Chondrocyte (in vitro differentiated cells): ENCODE measurements around the gene GRM1. TPM values are rescaled to one million over a fixed set of nuclear protein-coding genes. Genes with fewer than 3 reads are reported as not detected.

Source experiments
- DNase-seq: peaks from one replicate; pipeline ENCODE4 v3.0.0; 2021; ENCODE audit warnings: mixed read lengths, low spot score
- H3K27ac Mint-ChIP-seq: one replicate; pipeline ENCODE4 v1.8.0; 2021; ENCODE audit warnings: mild to moderate bottlenecking, moderate library complexity, mixed read lengths; ENCODE audit not compliant: unreplicated experiment
- H3K27me3 Mint-ChIP-seq: 2 replicates; pipeline ENCODE4 v1.8.0; 2021; ENCODE audit warnings: low read depth, mixed read lengths
- H3K36me3 Mint-ChIP-seq: 2 replicates; pipeline ENCODE4 v1.8.0; 2021; ENCODE audit warnings: low read depth, mixed read lengths
- H3K4me1 Mint-ChIP-seq: 2 replicates; pipeline ENCODE4 v1.8.0; 2021; ENCODE audit warnings: low read depth, mild to moderate bottlenecking, mixed read lengths
- H3K4me3 Mint-ChIP-seq: one replicate; pipeline ENCODE4 v1.8.0; 2021; ENCODE audit warnings: mild to moderate bottlenecking, moderate library complexity, mixed read lengths; ENCODE audit not compliant: unreplicated experiment
- H3K9me3 Mint-ChIP-seq: 2 replicates; pipeline ENCODE4 v1.8.0; 2021; ENCODE audit warnings: low read depth, mixed read lengths
- CTCF ChIP-seq: fragments of 200-600 bp; sonication (generic); IDR thresholded peaks from 2 replicates; pipeline ENCODE4 v1.5.0; 2021; ENCODE audit warnings: antibody characterized with exemption, mild to moderate bottlenecking, moderate library complexity
- total RNA-seq: library from RNA; stranded (reverse); gene quantifications from 3 replicates; pipeline ENCODE4 v1.2.1, GENCODE V29; 2021

GRM1 gene
- total RNA-seq, 1 donor from 2014 or later: not detected

- peaks cover 8% of the 10 kb centered on the region for H3K36me3 Mint-ChIP-seq
- DNase-seq: no peak
- TF ChIP-seq CTCF: no peak
- no peak overlapping the region for H3K27ac Mint-ChIP-seq
- H3K4me3 Mint-ChIP-seq: no peak overlapping the region
- peaks cover 33% of the 10 kb centered on the region for H3K9me3 Mint-ChIP-seq
- no peaks in the 10 kb centered on the region for H3K4me1 Mint-ChIP-seq
- peaks cover 7% of the 10 kb centered on the region for H3K27me3 Mint-ChIP-seq
Observed at GRCh38 chr6:146460941-146461340, 432.1 kb downstream of the GRM1 start.

GRCh38 chr6:146470091-146470770 lies 441.4 kb downstream of the GRM1 start:
- Mint-ChIP-seq H3K36me3 (no peaks in the 10 kb centered on the region), H3K9me3 (no peaks in the 10 kb centered on the region), H3K27me3 (peaks cover 21% of the 10 kb centered on the region), H3K27ac (no peak overlapping the region), H3K4me3 (no peak overlapping the region), H3K4me1 (no peaks in the 10 kb centered on the region)
- no peak for DNase-seq
- no peak for TF ChIP-seq CTCF

- TF ChIP-seq CTCF: no peak
- Mint-ChIP-seq H3K36me3 (no peaks in the 10 kb centered on the region), H3K27ac (no peak overlapping the region), H3K27me3 (peaks cover 21% of the 10 kb centered on the region), H3K4me3 (no peak overlapping the region), H3K9me3 (no peaks in the 10 kb centered on the region), H3K4me1 (no peaks in the 10 kb centered on the region)
- DNase-seq: no peak
Observed at GRCh38 chr6:146472918-146473317, 444.1 kb downstream of the GRM1 start.

GRCh38 chr6:146481527-146481926 lies 452.7 kb downstream of the GRM1 start:
- no peak overlapping the region for H3K27ac Mint-ChIP-seq
- no peak overlapping the region for H3K4me3 Mint-ChIP-seq
- DNase-seq: no peak
- no peaks in the 10 kb centered on the region for H3K4me1 Mint-ChIP-seq
- H3K36me3 Mint-ChIP-seq: no peaks in the 10 kb centered on the region
- H3K9me3 Mint-ChIP-seq: peaks cover 12% of the 10 kb centered on the region
- no peaks in the 10 kb centered on the region for H3K27me3 Mint-ChIP-seq
- TF ChIP-seq CTCF: no peak

GRCh38 chr6:146484411-146484810 lies 455.5 kb downstream of the GRM1 start:
- Mint-ChIP-seq H3K4me3 (no peak overlapping the region), H3K4me1 (no peaks in the 10 kb centered on the region), H3K9me3 (peaks cover 7% of the 10 kb centered on the region), H3K36me3 (no peaks in the 10 kb centered on the region), H3K27me3 (no peaks in the 10 kb centered on the region), H3K27ac (no peak overlapping the region)
- TF ChIP-seq CTCF: no peak
- no peak for DNase-seq

Other genes starting within 250 kb of the GRM1 start
- gene FBXO30, start 214.3 kb upstream of the GRM1 start, total RNA-seq: 10.4 to 11.8 TPM (median 11.0 TPM) in 3 replicates
- gene SHPRH, start 64.7 kb upstream of the GRM1 start, total RNA-seq: 10.9 to 16.6 TPM (median 11.5 TPM) in 3 replicates